Liver (tissue), 9 donors: Measurements from ENCODE around the gene BLACAT1. TPM values are rescaled to one million over a fixed set of nuclear protein-coding genes. Genes with fewer than 3 reads are reported as not detected.

Source experiments
- DNase-seq: peaks from one replicate; pipeline ENCODE4 v3.0.0-alpha.2; 2017; ENCODE audit warnings: low spot score
- H3K27ac ChIP-seq, 2 donors: one replicate each; pipeline ENCODE4 v1.7.0; 2013; ENCODE audit warnings: inconsistent platforms in 2 of 2, low read length in 2 of 2, control low read depth in 1 of 2, low read depth in 1 of 2, mild to moderate bottlenecking in 1 of 2
- H3K27me3 ChIP-seq, 4 donors: one replicate each; pipeline versions ENCODE4 v1.6.1 to v1.7.0; 2013; ENCODE audit warnings: low read length in 3 of 4, inconsistent platforms in 1 of 4, mild to moderate bottlenecking in 1 of 4, moderate library complexity in 1 of 4; ENCODE audit not compliant: control insufficient read depth in 4 of 4, insufficient read depth in 4 of 4
- H3K36me3 ChIP-seq, 4 donors: one replicate each; pipeline versions ENCODE4 v1.6.1 to v1.7.0; 2013; ENCODE audit warnings: low read length in 3 of 4, mild to moderate bottlenecking in 3 of 4, low read depth in 1 of 4, moderate library complexity in 1 of 4; ENCODE audit not compliant: control insufficient read depth in 4 of 4, insufficient read depth in 3 of 4
- H3K4me1 ChIP-seq, 4 donors: one replicate each; pipeline versions ENCODE4 v1.6.1 to v1.7.0; 2013; ENCODE audit warnings: low read length in 3 of 4, mild to moderate bottlenecking in 3 of 4, moderate library complexity in 1 of 4; ENCODE audit not compliant: control insufficient read depth in 4 of 4, insufficient read depth in 4 of 4
- H3K4me3 ChIP-seq, 3 donors: one replicate each; pipeline versions ENCODE4 v1.6.1 to v1.7.0; 2013; ENCODE audit warnings: low read length in 3 of 3, control low read depth in 1 of 3, low read depth in 1 of 3, mild to moderate bottlenecking in 1 of 3
- H3K9ac ChIP-seq, 2 donors: one replicate each; pipeline ENCODE4 v1.7.0; 2013; ENCODE audit warnings: low read length in 2 of 2, mild to moderate bottlenecking in 2 of 2, moderate library complexity in 2 of 2, control low read depth in 1 of 2, low read depth in 1 of 2
- H3K9me3 ChIP-seq, 4 donors: one replicate each; pipeline versions ENCODE4 v1.6.1 to v1.7.0; 2013; ENCODE audit warnings: low read length in 3 of 4; ENCODE audit not compliant: control insufficient read depth in 4 of 4
- EGR1 ChIP-seq, 2 donors: IDR thresholded peaks; 2 replicates each; pipeline ENCODE4 v1.6.1; 2016 to 2018; ENCODE audit warnings: antibody characterized with exemption in 2 of 2, low read depth in 2 of 2
- FOXA2 ChIP-seq: IDR thresholded peaks from 2 replicates; pipeline ENCODE4 v1.6.1; 2016; ENCODE audit warnings: antibody characterized with exemption
- HNF4A ChIP-seq, 2 donors: conservative IDR thresholded peaks; 2 replicates each; pipeline ENCODE4 v1.6.1; 2016; ENCODE audit warnings: antibody characterized with exemption in 2 of 2, mild to moderate bottlenecking in 2 of 2
- HNF4G ChIP-seq: IDR thresholded peaks from 2 replicates; pipeline ENCODE4 v1.6.1; 2016; ENCODE audit warnings: antibody characterized with exemption
- NR2F2 ChIP-seq: IDR thresholded peaks from 2 replicates; pipeline ENCODE4 v1.6.1; 2016; ENCODE audit warnings: antibody characterized with exemption
- RAD21 ChIP-seq, 2 donors: IDR thresholded peaks; 2 replicates each; pipeline ENCODE4 v1.6.1; 2016; ENCODE audit warnings: antibody characterized with exemption in 2 of 2, mild to moderate bottlenecking in 2 of 2
- RXRA ChIP-seq, 2 donors: IDR thresholded peaks; 2 replicates each; pipeline ENCODE4 v1.6.1; 2017 to 2018; ENCODE audit warnings: antibody characterized with exemption in 2 of 2, mild to moderate bottlenecking in 1 of 2
- SP1 ChIP-seq: IDR thresholded peaks from 2 replicates; pipeline ENCODE4 v1.6.1; 2018; ENCODE audit warnings: antibody characterized with exemption, mild to moderate bottlenecking
- TAF1 ChIP-seq: conservative IDR thresholded peaks from 2 replicates; pipeline ENCODE4 v1.6.1; 2016; ENCODE audit warnings: antibody characterized with exemption, mild to moderate bottlenecking
- YY1 ChIP-seq: IDR thresholded peaks from 2 replicates; pipeline ENCODE4 v1.6.1; 2016; ENCODE audit warnings: antibody characterized with exemption, mild to moderate bottlenecking
- WGBS: extraction: QIAGEN DNeasy Blood & Tissue Kit; methylation state at CpG from one replicate; pipeline ENCODE4 v1.1.7; 2013; 5-methylcytosine and 5-hydroxymethylcytosine counted together
- polyA plus RNA-seq, 2 donors: library from polyadenylated mRNA; stranded (reverse) in 1 of 2; unstranded in 1 of 2; fragments of 200-250 nt in 1 of 2; fragments of >200 nt in 1 of 2; fragmentation: Nextera tagmentation in 1 of 2; extraction: Ambion mirVana in 1 of 2; gene quantifications; one replicate each; pipeline versions ENCODE4 v1.2.1 to v1.2.3, GENCODE V29; 2013 to 2015
- total RNA-seq, 2 donors: library from RNA; depleted of rRNA; stranded (reverse); fragments of >200 nt; gene quantifications; one replicate each; pipeline ENCODE4 v1.2.3, GENCODE V29; 2014
- TF ChIP-seq, protein P1 (sequence below): IDR thresholded peaks from 2 replicates; pipeline ENCODE4 v1.6.1; 2016; ENCODE audit warnings: antibody characterized with exemption
- TF ChIP-seq, protein P2 (sequence below): fragments of 150-350 bp; IDR thresholded peaks from 2 replicates; pipeline ENCODE4 v1.5.1; 2017; ENCODE audit warnings: improper control_type of control experiment, low read depth, low read length; ENCODE audit not compliant: missing input control
- TF ChIP-seq, protein P3 (sequence below): IDR thresholded peaks from 2 replicates; pipeline ENCODE4 v1.6.1; 2016; ENCODE audit warnings: antibody characterized with exemption
- TF ChIP-seq, protein P4 (sequence below): IDR thresholded peaks from 2 replicates; pipeline ENCODE4 v1.6.1; 2016; ENCODE audit warnings: antibody characterized with exemption, mild to moderate bottlenecking
- TF ChIP-seq, protein P5 (sequence below): IDR thresholded peaks from 2 replicates; pipeline ENCODE4 v1.6.1; 2016; ENCODE audit warnings: antibody characterized with exemption
- donor health status: healthy.
- donor health status: healthy.
- donor health status: healthy.
- donor health status: healthy.
- donor health status: healthy.

Gene BLACAT1
- total and polyA plus RNA-seq, 4 donors: not detected

DNA sequence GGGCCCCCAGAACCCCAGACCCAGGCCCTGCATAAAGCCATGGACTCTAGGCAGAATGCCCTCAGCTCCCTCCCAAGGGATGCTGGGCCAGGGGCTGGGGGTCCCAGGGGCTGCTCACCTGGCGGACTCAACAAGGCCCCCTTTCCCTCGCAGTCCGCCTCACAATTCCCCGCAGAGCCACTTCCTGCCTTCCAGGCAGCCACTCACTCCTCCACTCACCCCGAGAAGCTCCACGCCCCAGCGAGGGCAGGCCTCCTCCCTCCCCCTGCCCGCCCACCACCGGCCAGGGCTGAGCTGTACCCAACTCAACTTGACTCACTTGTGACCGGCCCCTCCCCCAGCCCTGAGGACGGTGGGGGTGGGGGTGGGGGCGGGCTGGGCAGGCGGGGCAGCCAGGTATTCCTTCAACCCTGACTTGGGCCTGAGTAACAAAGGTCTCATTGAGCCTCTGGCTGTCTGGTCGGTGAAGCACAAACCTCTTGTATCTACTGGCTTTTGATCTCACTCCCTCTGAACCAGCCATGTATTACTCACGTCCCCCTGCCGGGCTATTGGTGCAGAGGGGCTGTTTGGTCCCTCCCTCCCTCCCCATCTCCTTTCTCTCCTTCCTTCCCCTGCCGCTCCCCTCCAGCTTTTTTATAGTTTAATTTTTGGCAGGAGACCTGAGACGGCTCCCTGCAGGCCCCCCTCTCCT lies 5.9 kb downstream of the BLACAT1 start:
- Histone ChIP-seq H3K4me3 (no peak overlapping the region), H3K27ac (no peak overlapping the region), H3K9ac (no peak overlapping the region), H3K9me3 (no peaks in the 10 kb centered on the region), H3K4me1 (no peaks in the 10 kb centered on the region), H3K27me3 (peaks cover 4 to 10% (median 7%) of the 10 kb centered on the region in 4 donors), H3K36me3 (no peaks in the 10 kb centered on the region)
- no peak for DNase-seq
- 35% methylated on average over 18 of the region's 18 CpGs for WGBS
- TF ChIP-seq EGR1 (IDR thresholded peaks at IDR 0.05; ENCODE audit: low read depth in 2 of 2) (no peak), RAD21 (IDR thresholded peaks at IDR 0.05) (no peak), NR2F2 (no peak), FOXA2 (no peak)

DNA sequence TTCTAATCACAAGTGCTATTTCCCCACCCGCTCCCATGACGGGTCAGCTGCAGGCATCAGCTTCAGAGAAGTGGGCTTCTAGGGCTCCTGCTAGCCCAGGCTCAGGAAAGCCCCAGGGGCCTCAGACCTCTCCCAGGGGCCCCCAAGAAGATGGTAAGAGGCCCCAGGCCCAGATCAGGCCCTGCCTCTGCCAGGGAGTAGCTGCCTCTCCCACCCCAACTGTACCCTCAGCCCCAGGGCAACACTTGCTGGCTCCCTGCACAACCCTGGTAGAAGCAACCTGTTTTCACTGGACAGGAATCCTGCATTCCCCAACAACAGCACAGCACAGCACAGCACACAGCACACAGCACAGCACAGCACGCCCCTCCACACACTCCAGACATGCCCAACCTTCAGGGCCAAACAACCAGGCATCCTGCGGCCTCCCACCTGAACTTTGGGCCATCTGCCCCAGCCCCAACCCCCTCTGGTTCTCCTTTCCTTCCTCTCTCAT lies 6.5 kb downstream of the BLACAT1 start:
- WGBS: 85% methylated on average over 4 of the region's 4 CpGs
- DNase-seq: no peak
- H3K9me3 ChIP-seq: no peaks in the 10 kb centered on the region
- no peaks in the 10 kb centered on the region for H3K4me1 ChIP-seq
- H3K27me3 ChIP-seq: peaks cover under 1 to 8% (median 5%) of the 10 kb centered on the region in 4 donors
- TF ChIP-seq, protein P1, sequence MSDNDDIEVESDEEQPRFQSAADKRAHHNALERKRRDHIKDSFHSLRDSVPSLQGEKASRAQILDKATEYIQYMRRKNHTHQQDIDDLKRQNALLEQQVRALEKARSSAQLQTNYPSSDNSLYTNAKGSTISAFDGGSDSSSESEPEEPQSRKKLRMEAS: no peak
- no peak for TF ChIP-seq TAF1
- TF ChIP-seq FOXA2: no peak
- TF ChIP-seq, protein P2, sequence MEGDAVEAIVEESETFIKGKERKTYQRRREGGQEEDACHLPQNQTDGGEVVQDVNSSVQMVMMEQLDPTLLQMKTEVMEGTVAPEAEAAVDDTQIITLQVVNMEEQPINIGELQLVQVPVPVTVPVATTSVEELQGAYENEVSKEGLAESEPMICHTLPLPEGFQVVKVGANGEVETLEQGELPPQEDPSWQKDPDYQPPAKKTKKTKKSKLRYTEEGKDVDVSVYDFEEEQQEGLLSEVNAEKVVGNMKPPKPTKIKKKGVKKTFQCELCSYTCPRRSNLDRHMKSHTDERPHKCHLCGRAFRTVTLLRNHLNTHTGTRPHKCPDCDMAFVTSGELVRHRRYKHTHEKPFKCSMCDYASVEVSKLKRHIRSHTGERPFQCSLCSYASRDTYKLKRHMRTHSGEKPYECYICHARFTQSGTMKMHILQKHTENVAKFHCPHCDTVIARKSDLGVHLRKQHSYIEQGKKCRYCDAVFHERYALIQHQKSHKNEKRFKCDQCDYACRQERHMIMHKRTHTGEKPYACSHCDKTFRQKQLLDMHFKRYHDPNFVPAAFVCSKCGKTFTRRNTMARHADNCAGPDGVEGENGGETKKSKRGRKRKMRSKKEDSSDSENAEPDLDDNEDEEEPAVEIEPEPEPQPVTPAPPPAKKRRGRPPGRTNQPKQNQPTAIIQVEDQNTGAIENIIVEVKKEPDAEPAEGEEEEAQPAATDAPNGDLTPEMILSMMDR: no peak
- TF ChIP-seq SP1: no peak
- no peak for TF ChIP-seq RXRA (IDR thresholded peaks at IDR 0.05)
- no peak for TF ChIP-seq RAD21 (IDR thresholded peaks at IDR 0.05)
- no peak for TF ChIP-seq YY1
- no peak for TF ChIP-seq HNF4A (conservative IDR thresholded peaks at IDR 0.05)
- TF ChIP-seq, protein P3, sequence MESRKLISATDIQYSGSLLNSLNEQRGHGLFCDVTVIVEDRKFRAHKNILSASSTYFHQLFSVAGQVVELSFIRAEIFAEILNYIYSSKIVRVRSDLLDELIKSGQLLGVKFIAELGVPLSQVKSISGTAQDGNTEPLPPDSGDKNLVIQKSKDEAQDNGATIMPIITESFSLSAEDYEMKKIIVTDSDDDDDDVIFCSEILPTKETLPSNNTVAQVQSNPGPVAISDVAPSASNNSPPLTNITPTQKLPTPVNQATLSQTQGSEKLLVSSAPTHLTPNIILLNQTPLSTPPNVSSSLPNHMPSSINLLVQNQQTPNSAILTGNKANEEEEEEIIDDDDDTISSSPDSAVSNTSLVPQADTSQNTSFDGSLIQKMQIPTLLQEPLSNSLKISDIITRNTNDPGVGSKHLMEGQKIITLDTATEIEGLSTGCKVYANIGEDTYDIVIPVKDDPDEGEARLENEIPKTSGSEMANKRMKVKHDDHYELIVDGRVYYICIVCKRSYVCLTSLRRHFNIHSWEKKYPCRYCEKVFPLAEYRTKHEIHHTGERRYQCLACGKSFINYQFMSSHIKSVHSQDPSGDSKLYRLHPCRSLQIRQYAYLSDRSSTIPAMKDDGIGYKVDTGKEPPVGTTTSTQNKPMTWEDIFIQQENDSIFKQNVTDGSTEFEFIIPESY: no peak
- H3K4me3 ChIP-seq: no peak overlapping the region
- no peak overlapping the region for H3K9ac ChIP-seq
- H3K36me3 ChIP-seq: no peaks in the 10 kb centered on the region
- no peak overlapping the region for H3K27ac ChIP-seq

DNA sequence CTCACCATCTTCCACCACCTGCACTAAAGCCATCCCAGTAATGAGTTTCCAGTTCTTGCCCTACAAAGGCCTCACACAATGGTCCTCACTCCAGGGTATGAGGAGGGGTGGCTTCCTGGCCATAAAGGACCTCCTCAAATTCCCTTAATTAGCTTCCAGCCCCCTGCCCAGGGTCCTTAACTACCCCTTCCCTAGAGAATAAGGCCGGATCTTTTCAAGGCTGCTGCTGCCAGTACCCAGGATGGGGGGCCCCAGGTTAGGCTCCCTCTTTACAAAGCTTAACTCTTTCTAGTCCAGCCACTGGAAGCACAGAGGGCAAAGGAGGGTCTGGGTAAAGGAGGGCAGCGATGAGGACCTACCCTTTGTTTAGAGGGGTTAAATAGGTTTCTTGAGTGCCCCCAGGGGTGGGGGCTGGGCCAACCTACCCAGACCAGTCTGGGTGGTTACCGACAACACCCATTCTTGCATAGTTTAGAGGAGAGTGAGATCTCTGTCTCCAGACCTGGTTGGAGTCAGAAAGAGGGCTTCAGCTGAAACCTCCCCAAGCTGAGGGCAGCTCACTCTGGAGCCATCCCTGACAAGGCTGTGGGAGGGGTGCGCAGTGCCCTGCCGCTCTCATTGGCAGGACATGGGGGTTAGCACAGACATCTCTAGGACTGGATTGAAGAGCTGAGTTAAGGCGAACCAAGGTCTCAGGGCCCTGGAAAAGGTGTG lies 7.1 kb downstream of the BLACAT1 start:
- no peak overlapping the region for H3K27ac ChIP-seq

More for the DNA sequence above, 7.1 kb downstream of the BLACAT1 start:
- Histone ChIP-seq H3K36me3 (no peaks in the 10 kb centered on the region), H3K27me3 (peaks cover 0 to 8% (median 4%) of the 10 kb centered on the region in 4 donors), H3K4me1 (no peaks in the 10 kb centered on the region), H3K9ac (no peak overlapping the region), H3K4me3 (no peak overlapping the region), H3K9me3 (no peaks in the 10 kb centered on the region)
- TF ChIP-seq RAD21 (IDR thresholded peaks at IDR 0.05) (no peak), TAF1 (no peak), NR2F2 (no peak), RXRA (IDR thresholded peaks at IDR 0.05) (no peak), SP1 (no peak), YY1 (no peak), HNF4A (conservative IDR thresholded peaks at IDR 0.05) (no peak), HNF4G (no peak)
- TF ChIP-seq, protein P3: no peak
- TF ChIP-seq, protein P4, sequence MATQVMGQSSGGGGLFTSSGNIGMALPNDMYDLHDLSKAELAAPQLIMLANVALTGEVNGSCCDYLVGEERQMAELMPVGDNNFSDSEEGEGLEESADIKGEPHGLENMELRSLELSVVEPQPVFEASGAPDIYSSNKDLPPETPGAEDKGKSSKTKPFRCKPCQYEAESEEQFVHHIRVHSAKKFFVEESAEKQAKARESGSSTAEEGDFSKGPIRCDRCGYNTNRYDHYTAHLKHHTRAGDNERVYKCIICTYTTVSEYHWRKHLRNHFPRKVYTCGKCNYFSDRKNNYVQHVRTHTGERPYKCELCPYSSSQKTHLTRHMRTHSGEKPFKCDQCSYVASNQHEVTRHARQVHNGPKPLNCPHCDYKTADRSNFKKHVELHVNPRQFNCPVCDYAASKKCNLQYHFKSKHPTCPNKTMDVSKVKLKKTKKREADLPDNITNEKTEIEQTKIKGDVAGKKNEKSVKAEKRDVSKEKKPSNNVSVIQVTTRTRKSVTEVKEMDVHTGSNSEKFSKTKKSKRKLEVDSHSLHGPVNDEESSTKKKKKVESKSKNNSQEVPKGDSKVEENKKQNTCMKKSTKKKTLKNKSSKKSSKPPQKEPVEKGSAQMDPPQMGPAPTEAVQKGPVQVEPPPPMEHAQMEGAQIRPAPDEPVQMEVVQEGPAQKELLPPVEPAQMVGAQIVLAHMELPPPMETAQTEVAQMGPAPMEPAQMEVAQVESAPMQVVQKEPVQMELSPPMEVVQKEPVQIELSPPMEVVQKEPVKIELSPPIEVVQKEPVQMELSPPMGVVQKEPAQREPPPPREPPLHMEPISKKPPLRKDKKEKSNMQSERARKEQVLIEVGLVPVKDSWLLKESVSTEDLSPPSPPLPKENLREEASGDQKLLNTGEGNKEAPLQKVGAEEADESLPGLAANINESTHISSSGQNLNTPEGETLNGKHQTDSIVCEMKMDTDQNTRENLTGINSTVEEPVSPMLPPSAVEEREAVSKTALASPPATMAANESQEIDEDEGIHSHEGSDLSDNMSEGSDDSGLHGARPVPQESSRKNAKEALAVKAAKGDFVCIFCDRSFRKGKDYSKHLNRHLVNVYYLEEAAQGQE: no peak
- TF ChIP-seq, protein P5, sequence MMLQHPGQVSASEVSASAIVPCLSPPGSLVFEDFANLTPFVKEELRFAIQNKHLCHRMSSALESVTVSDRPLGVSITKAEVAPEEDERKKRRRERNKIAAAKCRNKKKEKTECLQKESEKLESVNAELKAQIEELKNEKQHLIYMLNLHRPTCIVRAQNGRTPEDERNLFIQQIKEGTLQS: no peak
- 86% methylated on average over 6 of the region's 6 CpGs for WGBS
- DNase-seq: no peak
